Testis (tissue), 3 donors: ENCODE results near the gene AMDHD2. TPM values are rescaled to one million over a fixed set of nuclear protein-coding genes. Genes with fewer than 3 reads are reported as not detected.

Experiments used
- DNase-seq: peaks from one replicate; pipeline ENCODE4 v3.0.0-alpha.2; 2019
- H3K27ac ChIP-seq, 2 donors: fragments of 200-600 bp; sonication (generic); one replicate each; pipeline ENCODE4 v1.5.1; 2019
- H3K27me3 ChIP-seq: fragments of 200-600 bp; sonication (generic); one replicate; pipeline ENCODE4 v1.5.1; 2019
- H3K36me3 ChIP-seq: fragments of 200-600 bp; sonication (generic); one replicate; pipeline ENCODE4 v1.5.1; 2017; ENCODE audit warnings: low read depth; ENCODE audit errors: missing control alignments
- H3K4me1 ChIP-seq: fragments of 200-600 bp; sonication (generic); one replicate; pipeline ENCODE4 v1.5.1; 2019
- H3K4me3 ChIP-seq, 2 donors: fragments of 200-600 bp; sonication (generic); one replicate each; pipeline ENCODE4 v1.5.1; 2017 to 2019
- H3K9me3 ChIP-seq: fragments of 200-600 bp; sonication (generic); one replicate; pipeline ENCODE4 v1.5.1; 2017
- POLR2A ChIP-seq: fragments of 450-650 bp; IDR thresholded peaks from one replicate; pipeline ENCODE4 v1.6.1; 2017; ENCODE audit warnings: antibody characterized with exemption, mild to moderate bottlenecking, moderate library complexity
- WGBS, 2 donors: methylation state at CpG; one replicate each; pipeline ENCODE4 v1.1.5; 2018; 5-methylcytosine and 5-hydroxymethylcytosine counted together
- intact Hi-C: fragments of 100-400 bp; cut with DNase I; formaldehyde crosslinking; loops from one replicate; pipeline ENCODE4 v1.15.1; 2023; ENCODE audit warnings: low total_unique reads
- polyA plus RNA-seq: library from polyadenylated mRNA; stranded (reverse); fragments of 350-450 nt; fragmentation: Illumina TruSeq; extraction: RNeasy Lipid Tissue Mini Kit (QIAGEN cat#74804); gene quantifications from one replicate; pipeline ENCODE4 v1.2.3, GENCODE V29; 2014; ENCODE audit warnings: low read depth, low replicate concordance; ENCODE audit not compliant: insufficient read depth
- total RNA-seq, 2 donors: library from RNA; depleted of rRNA; stranded (reverse); fragments of >200 nt; gene quantifications; one replicate each; pipeline ENCODE4 v1.2.3, GENCODE V29; 2016
- TF ChIP-seq, protein P1 (sequence below), 3 experiments: fragments of 450-650 bp in 2 of 3; fragments of 200-600 bp in 1 of 3; sonication (generic) in 1 of 3; IDR thresholded peaks; one replicate each; pipeline ENCODE4 v1.5.1; 2016 to 2019; ENCODE audit warnings: antibody characterized with exemption in 3 of 3, mild to moderate bottlenecking in 2 of 3, moderate library complexity in 1 of 3

The AMDHD2 gene
- total and polyA plus RNA-seq, 3 donors from 2014 or later, result 58.6 to 78.8 (median 72.8) TPM

DNA sequence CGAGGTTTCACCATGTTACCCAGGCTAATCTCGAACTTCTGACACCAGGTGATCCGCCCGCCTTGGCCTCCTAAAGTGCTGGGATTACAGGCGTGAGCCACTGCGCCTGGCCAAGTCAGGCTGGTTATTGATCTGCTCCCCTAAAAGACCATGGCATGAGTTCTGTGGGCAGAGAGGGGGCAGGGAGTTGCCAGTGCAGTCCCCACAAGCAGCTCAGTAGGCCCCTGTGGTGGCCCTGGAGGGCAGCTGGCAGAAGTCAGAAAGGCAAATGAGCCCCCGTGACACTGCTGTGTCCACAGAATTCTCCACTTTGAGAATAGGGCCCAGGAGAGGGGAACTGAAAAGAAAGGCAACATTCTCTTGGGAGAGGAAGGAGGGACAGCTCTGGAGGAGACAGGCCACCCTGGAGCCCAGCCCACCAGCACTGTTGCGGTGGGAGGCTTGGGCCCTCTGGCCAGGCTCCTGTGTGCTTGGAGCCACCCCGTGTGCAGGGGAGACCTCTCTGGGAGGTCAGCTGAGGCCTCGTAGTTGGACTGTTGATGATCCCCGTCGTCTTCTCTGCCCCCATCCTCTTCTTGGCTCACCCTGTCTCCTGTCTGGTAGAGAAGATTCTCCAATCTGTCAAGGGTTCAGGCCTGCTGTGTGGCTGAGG lies 2.1 kb upstream of the AMDHD2 start:
- Histone ChIP-seq H3K27ac (peak overlapping the region; percentile 10 to 73), H3K36me3 (no peaks in the 10 kb centered on the region), H3K4me3 (no peak overlapping the region), H3K27me3 (no peaks in the 10 kb centered on the region), H3K4me1 (peaks cover 61% of the 10 kb centered on the region), H3K9me3 (no peaks in the 10 kb centered on the region)
- intact Hi-C loops, result no loop called here
- no peak for DNase-seq
- no peak for TF ChIP-seq POLR2A
- TF ChIP-seq, protein P1, sequence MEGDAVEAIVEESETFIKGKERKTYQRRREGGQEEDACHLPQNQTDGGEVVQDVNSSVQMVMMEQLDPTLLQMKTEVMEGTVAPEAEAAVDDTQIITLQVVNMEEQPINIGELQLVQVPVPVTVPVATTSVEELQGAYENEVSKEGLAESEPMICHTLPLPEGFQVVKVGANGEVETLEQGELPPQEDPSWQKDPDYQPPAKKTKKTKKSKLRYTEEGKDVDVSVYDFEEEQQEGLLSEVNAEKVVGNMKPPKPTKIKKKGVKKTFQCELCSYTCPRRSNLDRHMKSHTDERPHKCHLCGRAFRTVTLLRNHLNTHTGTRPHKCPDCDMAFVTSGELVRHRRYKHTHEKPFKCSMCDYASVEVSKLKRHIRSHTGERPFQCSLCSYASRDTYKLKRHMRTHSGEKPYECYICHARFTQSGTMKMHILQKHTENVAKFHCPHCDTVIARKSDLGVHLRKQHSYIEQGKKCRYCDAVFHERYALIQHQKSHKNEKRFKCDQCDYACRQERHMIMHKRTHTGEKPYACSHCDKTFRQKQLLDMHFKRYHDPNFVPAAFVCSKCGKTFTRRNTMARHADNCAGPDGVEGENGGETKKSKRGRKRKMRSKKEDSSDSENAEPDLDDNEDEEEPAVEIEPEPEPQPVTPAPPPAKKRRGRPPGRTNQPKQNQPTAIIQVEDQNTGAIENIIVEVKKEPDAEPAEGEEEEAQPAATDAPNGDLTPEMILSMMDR (IDR thresholded peaks at IDR 0.05), result no peak
- WGBS, 2 donors, result 57 to 58% methylated on average over 12 of the region's 12 CpGs

DNA sequence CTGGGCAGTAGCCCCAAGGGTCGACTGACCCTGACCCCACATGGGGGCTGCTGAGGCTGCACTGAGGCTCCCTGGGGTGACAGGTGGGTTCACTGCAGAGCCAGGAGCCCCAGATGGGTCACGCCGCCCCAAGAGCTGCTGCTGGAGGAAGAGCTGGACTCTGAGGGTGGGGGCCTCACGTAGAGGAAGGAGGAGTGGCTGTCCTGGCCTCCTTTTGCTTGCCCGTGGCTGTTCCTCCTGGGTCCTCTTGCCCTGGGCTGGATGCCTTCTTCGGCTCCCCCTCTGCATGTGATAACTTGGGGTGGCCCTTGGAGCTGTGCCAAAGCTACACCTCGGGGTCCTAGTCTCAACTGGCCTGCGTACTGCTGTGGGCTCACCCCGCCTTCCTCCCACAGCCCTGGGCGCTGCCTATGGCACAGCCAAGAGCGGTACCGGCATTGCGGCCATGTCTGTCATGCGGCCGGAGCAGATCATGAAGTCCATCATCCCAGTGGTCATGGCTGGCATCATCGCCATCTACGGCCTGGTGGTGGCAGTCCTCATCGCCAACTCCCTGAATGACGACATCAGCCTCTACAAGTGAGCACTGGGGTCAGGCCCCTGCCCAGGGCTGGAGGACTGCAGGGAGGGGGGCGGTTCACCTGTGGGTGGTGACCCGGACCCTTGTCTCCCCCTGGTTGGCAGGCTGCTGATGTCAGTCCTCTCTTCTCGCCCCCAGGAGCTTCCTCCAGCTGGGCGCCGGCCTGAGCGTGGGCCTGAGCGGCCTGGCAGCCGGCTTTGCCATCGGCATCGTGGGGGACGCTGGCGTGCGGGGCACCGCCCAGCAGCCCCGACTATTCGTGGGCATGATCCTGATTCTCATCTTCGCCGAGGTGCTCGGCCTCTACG lies 1.1 kb upstream of the AMDHD2 start:
- 60 to 80% methylated on average over 14 to 39 of the region's 39 CpGs for WGBS, 2 donors
- Histone ChIP-seq H3K4me3 (peak overlapping the region in 1 of 2 donors; percentile 66), H3K27ac (peak overlapping the region in 1 of 2 donors; percentile 73), H3K4me1 (peaks cover 59% of the 10 kb centered on the region), H3K27me3 (no peaks in the 10 kb centered on the region), H3K9me3 (no peaks in the 10 kb centered on the region), H3K36me3 (no peaks in the 10 kb centered on the region)
- DNase-seq, result no peak
- TF ChIP-seq, protein P1 (IDR thresholded peaks at IDR 0.05), result no peak
- TF ChIP-seq POLR2A, result no peak
- intact Hi-C loops, result no loop called here

DNA sequence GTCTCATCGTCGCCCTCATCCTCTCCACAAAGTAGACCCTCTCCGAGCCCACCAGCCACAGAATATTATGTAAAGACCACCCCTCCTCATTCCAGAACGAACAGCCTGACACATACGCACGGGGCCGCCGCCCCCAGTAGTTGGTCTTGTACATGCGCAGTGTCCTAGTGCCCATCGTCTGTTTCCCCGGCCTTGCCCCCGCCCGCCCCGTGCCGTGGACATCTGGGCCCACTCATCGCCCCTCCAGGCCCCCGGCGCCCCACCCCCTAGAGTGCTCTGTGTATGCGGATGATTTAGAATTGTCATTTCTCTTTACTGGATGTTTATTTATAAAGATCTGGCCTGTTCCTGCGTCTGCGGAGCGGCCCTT lies 475 bp upstream of the AMDHD2 start:
- no peak for DNase-seq
- intact Hi-C loops, result no loop called here
- peak overlapping the region; percentile 65 to 73 for H3K27ac ChIP-seq
- H3K27me3 ChIP-seq, result no peaks in the 10 kb centered on the region
- 25 to 43% methylated on average over 19 to 21 of the region's 22 CpGs for WGBS, 2 donors
- peaks cover 58% of the 10 kb centered on the region for H3K4me1 ChIP-seq
- TF ChIP-seq POLR2A, result no peak
- TF ChIP-seq, protein P1 (IDR thresholded peaks at IDR 0.05), result no peak
- peak overlapping the region; percentile 64 to 66 for H3K4me3 ChIP-seq
- no peaks in the 10 kb centered on the region for H3K36me3 ChIP-seq
- no peaks in the 10 kb centered on the region for H3K9me3 ChIP-seq

DNA sequence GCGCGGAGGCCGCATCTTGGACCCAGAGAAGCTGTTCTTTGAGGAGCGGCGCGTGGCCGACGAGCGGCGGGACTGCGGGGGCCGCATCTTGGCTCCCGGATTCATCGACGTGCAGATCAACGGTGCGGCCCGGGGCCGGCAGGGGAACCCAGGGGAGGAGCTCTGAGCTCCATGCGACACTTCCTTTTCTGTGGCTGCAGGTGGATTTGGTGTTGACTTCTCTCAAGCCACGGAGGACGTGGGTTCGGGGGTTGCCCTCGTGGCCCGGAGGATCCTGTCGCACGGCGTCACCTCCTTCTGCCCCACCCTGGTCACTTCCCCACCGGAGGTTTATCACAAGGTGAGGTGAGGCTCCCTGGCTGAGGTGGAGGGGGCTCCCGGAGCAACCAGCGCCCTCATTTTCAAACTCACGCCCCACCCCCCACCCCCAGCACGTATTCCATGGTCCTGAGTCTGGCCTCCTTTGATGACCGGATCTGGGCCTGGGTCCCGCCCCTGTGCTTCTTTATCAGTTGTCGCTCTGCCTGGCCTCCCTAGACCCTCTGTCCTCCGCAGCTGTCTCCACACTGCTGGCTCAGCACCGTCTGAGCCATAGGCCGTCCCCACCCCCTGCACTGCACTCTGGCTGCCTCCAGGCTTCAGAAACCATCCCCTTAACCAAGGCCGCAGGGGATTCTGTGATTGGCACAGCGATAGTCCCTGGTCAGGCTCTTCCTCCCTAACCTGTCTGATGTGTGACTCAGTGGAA lies 787 bp downstream of the AMDHD2 start:
- Histone ChIP-seq H3K27ac (peak overlapping the region; percentile 59 to 73), H3K36me3 (no peaks in the 10 kb centered on the region), H3K4me1 (peaks cover 48% of the 10 kb centered on the region), H3K4me3 (peak overlapping the region; percentile 64 to 66), H3K9me3 (no peaks in the 10 kb centered on the region), H3K27me3 (no peaks in the 10 kb centered on the region)
- intact Hi-C loops, result no loop called here
- no peak for DNase-seq
- TF ChIP-seq, protein P1 (IDR thresholded peaks at IDR 0.05), result no peak
- no peak for TF ChIP-seq POLR2A
- WGBS, 2 donors, result 17 to 22% methylated on average over 12 to 38 of the region's 41 CpGs
